Muscle of back (tissue), 11 donors: ENCODE results near the gene DCP1A. TPM values are rescaled to one million over a fixed set of nuclear protein-coding genes. Genes with fewer than 3 reads are reported as not detected.

Experiments used
- DNase-seq, 3 donors: peaks; one replicate each; pipeline versions ENCODE4 v3.0.0 to v3.0.0-alpha.2; 2013
- polyA plus RNA-seq, 10 donors: library from polyadenylated mRNA; unstranded; fragments of 120-200 nt; gene quantifications; one replicate each; pipeline ENCODE4 v1.2.1, GENCODE V29; 2013; ENCODE audit not compliant: insufficient read length in 10 of 10

Gene DCP1A
- polyA plus RNA-seq, 10 donors = 14.9 to 23.8 (median 19.0) TPM

GRCh38 chr3:53248161-53248560 lies 99.2 kb downstream of the DCP1A start:
- no peak for DNase-seq

- DNase-seq = no peak
These were observed 99.7 kb downstream of the DCP1A start for GRCh38 chr3:53247619-53248018.

DNA sequence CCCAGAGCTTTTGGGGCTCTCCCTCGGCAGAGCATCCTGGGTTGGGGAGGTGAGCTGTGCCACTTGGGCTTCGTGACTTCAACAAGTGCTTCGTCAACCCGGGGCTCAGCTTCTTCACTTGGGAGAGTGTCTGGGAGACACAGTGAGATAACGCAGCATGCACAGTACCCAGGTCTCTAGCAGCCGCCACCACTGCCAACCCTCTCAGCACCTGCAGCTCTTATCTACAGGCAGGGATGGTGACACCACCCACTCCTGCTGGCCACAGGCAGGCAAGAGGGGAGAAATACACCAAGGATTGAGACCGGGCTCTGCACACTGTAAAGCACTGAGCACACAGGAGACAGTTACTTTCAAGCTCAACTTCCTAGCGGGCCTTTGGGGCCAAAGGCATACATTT lies 103.1 kb downstream of the DCP1A start:
- DNase-seq = no peak

DNA sequence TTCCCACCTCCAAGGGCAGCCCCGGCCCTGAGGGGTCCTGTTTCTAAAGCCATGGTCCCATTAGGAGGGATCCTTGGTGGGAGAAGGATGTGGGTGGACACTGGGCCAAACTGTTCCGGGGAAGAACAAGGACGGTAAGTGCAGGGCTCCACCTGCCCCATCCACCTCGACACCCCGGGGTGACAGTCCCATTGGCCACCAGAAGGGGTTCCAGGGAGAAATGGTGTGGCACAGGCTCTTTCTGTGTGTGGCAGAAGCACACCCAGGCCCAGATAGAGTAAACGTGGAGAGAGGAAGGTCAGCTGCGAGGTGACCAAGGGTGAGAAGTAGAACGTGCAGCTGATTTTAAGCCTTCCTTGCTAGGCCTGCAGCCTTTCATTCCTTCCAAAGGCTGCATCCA lies 103.6 kb downstream of the DCP1A start:
- DNase-seq = no peak

DNA sequence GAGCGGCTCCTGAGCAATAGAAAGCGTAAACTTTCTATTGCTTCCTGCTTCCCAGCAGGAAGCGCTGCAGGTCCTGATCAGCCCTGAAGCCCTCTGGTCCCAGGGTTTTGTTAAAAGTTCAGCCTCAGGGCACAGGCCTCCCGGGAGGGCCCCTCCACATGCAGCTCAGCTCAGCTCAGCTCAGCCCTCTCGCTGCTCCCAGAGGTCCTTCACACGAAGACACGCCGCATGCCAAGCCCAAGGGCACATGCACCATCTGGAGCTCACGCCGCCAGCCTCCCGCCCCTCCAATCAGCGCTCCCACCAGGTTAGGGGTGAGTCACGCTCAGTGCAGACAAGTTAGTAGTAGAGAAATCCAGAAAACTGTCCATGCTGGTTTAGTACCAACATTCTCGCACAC lies 104.2 kb downstream of the DCP1A start:
- DNase-seq = peak in 1 of 3 donors; percentile 41

- DNase-seq = no peak
These were observed 104.7 kb downstream of the DCP1A start for GRCh38 chr3:53242642-53243041.

DNA sequence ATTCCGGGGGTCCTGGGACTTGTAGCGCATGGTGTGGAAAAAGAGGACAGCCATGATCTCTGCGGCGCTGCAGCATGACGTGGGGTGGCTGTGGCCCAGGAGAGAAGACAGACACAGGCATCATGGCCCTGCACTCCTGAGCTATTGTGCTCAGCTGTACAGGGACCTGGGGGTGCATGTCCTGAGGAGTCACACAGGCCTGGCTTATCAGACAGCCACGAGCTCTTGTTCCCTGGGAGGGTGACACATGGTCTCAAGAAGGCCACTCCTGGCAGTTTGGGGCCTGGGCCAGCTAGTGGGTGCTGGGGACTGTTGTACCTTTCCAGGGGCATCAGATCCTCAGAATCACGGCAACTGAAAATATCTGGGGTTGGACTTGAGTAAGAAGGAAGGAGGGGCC lies 105.2 kb downstream of the DCP1A start:
- DNase-seq = no peak

GRCh38 chr3:53240989-53241972 lies 106.1 kb downstream of the DCP1A start:
- DNase-seq = peak; percentile 50 to 58 (median 56)

DNA sequence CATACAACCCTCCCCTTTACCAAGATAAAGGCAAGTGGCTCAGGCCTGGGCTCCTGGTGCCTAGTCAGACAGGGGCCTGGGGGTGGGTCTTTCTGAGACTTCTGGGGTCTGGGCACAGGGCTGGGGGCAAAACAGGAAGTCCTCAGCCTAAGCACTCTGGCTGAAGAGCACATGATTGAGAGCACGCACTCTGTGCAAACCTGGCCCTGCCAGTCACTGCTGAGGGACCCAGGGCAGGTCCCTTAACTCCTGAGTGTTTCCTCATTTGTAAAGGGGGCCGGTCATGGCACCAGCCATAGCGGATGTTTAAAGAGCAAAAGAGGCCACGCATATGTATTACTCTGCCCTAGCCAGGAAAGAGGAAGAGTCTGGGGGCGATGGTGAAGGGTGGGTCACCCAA lies 107.5 kb downstream of the DCP1A start:
- DNase-seq = no peak

DNA sequence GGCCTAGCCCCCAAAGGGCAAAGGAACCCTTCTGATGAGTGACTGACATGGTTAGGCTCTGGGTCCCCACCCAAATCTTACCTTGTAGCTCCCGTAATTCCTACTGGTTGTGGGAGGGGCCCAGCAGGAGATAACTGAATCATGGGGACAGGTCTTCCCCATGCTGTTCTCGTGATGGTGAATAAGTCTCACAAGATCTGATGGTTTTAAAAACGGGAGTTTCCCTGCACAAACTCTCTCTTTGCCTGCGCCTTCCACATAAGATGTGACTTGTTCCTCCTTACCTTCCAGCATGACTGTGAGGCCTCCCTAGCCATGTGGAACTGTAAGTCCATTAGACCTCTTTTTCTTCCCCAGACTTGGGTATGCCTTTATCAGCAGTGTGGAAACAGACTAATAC lies 108.5 kb downstream of the DCP1A start:
- DNase-seq = no peak

GRCh38 chr3:53238051-53238850 lies 109.1 kb downstream of the DCP1A start:
- DNase-seq = peak in 1 of 3 donors; percentile 86

DNA sequence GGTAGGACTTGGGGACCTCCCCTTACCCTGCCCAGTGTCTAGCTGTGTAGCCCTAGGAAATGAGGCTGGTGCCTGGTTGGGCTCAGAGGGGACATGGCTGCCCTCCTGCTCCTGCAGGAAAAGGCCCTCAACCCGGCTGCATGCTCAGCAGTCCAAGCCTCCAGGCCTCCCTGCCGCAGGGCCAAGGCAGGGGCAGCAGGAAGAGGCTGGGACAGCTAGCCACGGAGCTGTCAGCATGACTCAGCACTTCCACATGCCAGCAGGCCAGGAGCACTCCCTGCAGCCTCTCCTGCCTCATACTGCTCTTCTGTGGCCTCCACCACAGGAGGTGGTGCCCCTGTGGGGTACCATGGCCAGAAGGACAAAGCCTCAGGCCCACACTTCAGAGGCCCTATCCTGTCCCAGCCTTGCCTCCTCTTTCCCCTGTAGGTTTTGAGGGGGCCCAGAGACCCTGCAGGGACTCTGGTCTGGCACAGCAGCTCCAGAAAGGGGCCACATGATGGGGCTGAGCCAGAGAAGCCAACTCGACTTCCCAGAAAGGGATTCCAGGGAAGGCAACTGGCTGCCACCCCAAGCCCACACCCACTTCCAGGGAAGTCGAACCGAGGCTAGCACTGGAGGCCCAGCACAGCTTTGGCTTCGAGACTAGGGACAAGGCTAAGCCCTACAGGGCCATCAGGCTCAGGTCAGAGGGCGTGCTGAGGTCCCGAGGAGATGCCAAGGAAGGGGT lies 111.1 kb downstream of the DCP1A start:
- peak; percentile 38 to 56 (median 55) for DNase-seq

GRCh38 chr3:53235545-53235944 lies 111.8 kb downstream of the DCP1A start:
- DNase-seq = no peak

- no peak for DNase-seq
These were observed 112.5 kb downstream of the DCP1A start for GRCh38 chr3:53234841-53235232.

DNA sequence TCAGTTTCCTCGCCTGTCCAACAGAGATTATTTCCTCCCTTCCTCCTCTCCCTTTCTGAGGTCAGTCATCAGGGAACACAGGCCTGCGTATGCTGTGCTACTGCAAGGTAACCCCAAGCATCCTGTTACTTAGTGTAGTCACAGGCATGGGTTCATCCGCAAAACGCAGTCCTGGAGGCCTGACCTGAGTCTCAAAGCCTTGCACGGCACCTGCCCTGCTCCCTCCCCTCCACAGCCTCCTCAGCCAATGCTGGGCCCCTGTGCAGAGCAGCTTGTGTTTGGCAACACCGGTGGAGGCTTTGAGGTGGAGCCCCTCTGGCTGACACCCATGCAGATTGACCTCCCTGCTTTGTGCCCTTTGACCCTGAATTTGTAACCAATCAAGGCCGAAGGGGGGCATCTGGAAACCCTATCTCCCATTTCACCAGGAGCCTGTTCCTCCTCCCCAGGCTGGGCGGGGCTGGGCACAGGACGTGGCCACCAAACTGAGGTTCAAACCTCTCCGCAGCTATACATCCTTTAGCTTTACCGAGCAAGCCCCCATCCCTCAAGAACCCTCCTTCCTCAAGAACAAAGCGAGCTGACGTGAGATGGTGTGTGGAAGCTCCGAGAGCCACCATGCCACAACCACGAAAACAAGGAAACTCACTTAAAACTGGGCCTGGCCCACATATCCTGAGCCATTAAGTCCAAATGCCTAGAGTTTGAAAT lies 113.1 kb downstream of the DCP1A start:
- no peak for DNase-seq

Other genes starting within 250 kb of the DCP1A start
- 10 to 100 TPM in 9 of 10 donors, 1 to 10 TPM in 1; 9.5 to 15.7 (median 12.3) TPM for gene RFT1, start 217.1 kb downstream of the DCP1A start, polyA plus RNA-seq
- 1 to 10 TPM; 5.8 to 9.5 (median 7.0) TPM for gene PRKCD, start 186.3 kb downstream of the DCP1A start, polyA plus RNA-seq
- 10 to 100 TPM; 24.1 to 53.9 (median 34.0) TPM for gene TKT, start 91.5 kb downstream of the DCP1A start, polyA plus RNA-seq
- gene CACNA1D, start 147.1 kb upstream of the DCP1A start, polyA plus RNA-seq = 1 to 10 TPM; 1.3 to 3.1 (median 1.7) TPM